ENCODE data around the gene APBA3.

APBA3 gene

DNA sequence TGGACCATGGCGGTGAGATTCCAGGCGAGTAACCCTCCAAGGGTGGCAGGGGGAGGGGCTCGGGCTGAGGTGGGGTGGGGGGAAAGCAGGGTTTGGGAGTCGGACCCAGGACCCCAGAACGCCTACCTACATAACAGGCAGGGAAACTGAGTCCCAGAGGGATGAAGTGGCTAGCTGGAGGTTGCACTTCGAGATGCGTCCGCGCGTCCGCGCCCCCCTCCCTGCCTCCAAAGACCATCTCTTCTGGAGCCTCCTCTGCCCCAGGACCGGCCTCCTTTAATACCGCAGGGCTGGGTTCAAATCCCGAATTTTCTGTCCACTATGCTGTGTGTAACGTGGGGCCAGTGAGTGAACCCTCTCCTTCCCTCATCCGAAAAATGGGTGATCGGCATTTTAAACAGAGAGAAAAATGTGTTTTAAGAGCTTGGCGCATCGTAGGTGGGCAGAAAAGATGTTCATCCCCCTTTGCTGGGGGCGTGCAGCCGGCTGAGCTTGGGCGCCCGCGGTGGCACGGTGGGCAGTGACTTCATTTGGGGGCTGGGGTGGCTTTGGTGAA lies 39.5 kb downstream of the APBA3 start:
- no peak for DNase-seq (ENCODE audit: low read depth in 2 of 3, low spot score in 2 of 3)

DNA sequence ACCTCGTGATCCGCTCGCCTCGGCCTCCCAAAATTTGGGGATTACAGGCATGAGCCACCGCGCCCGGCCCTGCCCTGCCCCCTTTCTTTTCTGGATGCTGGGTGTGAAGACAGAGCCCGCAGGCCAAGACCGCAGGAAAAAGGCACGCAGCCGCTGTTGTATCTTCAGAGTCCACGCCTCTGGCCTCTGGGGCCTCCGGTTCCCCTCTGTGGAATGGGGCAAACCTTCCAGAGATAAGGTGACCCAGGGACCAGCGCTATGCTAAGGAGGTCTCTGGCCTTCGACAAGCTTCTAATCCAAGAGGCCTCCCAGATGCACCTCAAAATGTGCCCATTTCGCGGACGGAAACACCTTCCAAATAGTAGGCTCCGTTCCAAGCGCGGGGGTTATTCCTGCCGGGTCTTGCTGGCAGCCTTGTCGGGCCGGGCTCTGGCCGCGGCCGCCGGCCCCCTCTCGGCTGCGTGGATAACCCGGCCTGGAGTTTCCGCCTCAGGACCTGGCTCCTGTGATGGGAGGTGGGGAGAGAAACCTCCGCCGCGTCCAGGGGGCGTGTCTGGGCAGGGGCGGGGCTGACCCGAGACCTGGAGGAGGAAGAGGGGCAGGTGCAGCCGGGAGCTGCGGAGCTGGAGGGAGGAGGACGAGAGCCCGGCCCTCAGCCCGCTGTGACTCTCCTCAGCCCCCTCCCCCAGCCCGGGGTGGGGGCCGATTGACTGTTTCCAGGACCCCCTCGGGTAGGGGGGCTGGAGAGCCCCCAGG lies 40.2 kb downstream of the APBA3 start:
- peak; percentile 68 to 75 (median 69) for DNase-seq (ENCODE audit: low read depth in 2 of 3, low spot score in 2 of 3)

DNA sequence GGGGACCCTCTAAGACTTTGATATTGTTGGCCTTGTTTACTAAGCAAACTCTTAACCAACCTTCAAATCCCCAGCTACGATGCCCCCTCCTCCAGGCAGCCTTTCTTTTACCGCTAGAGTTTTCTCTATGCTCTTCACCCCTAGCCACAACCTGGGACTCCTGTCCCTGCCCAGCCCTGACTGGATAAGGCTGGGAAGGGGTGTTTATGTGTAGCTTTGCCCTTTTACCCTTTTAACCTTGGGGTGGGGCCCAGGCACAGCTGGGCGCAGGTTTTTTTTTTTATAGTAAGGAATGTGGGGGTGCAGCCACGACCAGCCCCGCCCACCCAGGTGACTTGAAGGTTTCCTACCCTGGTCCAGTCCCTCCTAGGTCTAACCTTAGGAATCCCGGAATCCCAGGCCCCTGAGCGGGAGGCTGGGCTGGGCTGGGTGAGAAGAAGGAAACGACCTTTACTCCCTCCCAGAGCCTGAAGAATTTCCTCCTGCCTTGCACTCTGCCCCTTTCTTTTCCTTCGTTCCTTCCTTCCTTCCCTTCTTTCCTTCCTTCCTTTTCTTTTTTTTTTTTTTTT lies 41.1 kb downstream of the APBA3 start:
- no peak for DNase-seq (ENCODE audit: low read depth in 2 of 3, low spot score in 2 of 3)

DNA sequence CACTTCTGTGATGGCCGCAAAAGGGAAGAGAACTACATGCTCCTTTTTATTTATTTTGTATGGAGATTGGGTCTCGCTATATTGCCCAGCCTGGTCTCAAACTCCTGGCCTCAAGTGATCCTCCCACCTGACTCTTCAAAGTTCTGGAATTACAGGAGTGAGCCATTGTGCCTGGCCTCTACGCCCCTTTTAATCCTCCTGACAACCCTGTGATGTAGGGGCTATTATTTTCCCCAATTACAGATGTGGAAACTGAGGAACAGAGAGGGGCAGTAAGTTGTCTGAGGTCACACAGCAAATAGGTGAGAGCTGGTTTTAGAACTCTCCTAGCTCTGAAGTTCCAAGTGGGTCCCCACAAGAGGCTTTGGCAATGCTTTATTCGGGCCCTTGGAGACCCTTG lies 41.6 kb downstream of the APBA3 start:
- no peak for DNase-seq (ENCODE audit: low read depth in 2 of 3, low spot score in 2 of 3)

DNA sequence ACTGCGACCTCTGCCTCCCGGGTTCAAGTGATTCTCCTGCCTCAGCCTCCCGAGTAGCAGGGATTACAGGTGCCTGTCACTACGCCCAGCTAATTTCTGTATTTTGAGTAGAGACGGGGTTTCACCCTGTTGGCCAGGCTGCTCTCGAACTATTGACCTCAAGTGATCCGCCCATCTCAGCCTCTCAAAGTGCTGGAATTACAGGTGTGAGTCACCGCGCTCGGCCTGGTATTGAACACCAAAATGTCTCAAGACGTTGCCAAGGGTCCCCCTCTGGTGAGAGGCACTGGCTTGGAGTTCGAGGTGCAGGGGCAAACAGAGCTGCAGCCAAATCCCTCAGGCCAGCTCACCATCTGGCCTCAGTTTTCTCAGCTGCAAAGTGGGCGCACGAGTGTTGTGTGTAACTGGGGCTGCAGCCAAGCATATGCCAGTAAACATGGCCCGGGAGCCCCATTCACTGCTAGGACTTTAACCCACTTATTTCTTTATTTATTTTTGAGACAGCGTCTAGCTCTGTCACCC lies 45.3 kb downstream of the APBA3 start:
- DNase-seq (ENCODE audit: low read depth in 2 of 3, low spot score in 2 of 3) = no peak

DNA sequence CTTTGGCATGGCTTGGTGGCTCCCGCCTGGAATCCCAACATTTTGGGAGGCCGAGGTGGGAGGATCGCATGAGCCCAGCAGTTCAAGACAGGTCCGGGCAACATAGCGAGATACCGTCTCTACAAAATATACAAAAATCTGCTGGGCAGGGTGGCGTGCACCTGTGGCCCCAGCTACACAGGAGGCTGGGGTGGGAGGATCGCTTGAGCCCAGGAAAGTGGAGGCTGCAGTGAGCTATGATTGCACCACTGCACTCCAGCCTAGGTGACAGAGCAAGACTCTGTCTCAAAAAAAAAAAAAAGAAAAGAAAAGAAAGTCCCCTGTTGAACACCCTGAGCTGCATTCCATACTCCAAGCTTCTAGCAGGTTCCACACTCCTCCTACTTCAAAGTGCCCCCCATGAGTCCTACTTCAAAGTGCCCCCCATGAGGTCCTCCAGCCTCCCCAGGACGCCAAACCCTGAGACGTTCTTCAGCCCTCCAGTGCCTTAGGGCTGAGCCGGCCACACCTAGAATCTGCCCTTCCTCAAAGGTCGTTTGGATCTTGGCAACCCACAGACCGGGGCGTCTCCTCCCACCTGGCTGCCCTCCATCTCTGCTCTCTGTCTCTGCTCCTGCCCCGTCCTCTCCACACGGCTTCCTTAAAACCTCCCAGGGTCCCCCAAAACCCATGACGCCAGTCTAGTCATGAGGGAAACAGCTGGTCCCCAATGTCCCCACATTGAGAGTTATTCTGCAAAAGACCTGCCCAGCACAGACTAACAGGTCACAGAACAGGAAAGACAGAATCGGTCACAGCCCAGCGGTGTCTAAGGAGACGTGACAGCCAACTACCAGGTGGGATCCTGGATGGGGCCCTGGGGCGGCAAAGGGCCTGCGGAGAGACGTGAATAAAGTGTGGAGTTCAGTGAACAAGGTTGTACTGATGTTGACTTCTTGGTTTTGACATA lies 48.6 kb downstream of the APBA3 start:
- no peak for DNase-seq (ENCODE audit: low read depth in 2 of 3, low spot score in 2 of 3)

DNA sequence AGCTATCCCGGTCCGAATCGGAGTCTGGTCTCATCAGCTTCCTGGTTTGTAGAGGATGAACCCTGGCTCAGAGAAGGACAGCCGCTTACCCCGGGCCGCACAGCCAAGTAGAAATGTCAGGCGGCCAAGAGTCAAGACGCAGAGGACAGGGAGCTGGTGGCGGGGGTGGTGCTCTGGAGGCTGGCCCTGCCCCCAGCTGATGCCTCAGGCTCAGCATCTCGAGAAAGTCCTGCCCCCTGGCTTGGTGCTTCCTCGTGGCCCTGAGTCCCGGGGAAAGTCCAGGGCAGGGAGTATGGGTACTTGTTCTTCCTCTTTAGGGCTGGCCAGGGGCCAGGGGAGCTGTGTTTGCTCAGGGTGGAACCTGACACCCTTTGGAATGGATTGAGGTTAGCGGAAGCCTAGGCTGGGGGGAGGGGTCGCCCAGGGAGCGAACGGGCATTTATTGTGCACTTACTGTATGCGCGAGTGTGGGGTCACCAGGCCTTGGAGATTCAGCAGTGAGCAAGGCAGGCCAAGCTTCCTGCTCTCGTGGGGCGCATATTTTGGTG lies 51.2 kb downstream of the APBA3 start:
- DNase-seq (ENCODE audit: low read depth in 2 of 3, low spot score in 2 of 3) = no peak

DNA sequence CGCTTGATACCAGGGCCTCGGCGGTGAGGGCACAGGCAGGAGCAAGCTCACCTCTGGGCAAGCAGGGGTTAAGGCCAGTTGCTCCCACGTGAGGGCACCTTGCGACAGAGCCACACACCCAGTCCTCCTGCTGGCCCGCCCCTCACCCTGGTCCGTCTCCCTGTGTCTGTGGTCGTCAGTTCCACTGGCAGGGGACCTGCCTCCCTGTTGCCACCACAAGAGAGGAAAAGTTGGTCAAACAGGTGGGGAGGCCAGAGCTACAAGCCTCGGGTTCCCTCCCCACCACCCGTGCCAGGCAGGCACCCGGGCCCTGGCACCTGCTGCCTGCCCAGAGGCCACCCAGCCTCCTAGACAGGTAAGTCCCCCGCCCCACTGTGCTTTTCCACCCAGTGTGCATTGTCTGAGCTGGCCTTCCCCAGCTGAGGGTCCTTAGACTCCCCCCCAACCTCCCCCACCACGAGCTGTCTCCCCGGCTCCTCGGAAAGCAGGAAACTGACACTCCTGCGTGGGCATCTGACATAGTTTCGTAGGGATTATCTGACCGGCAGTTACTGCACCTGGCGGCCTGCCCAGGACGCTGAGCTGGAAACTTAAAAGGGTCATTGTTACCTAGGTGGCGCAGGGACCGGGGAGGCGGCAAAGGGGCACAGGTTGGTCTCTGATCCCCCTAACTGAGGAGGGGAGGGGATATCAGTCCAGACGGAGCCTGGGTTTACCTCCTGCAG lies 53.1 kb downstream of the APBA3 start, which contains the start of gene TJP3:
TSS of gene TJP3 (plus strand) at position 178 of the 725 bp plus-strand sequence. CDS start 20,049 bp downstream, outside the sequence.
- no peak for DNase-seq (ENCODE audit: low read depth in 2 of 3, low spot score in 2 of 3)

DNA sequence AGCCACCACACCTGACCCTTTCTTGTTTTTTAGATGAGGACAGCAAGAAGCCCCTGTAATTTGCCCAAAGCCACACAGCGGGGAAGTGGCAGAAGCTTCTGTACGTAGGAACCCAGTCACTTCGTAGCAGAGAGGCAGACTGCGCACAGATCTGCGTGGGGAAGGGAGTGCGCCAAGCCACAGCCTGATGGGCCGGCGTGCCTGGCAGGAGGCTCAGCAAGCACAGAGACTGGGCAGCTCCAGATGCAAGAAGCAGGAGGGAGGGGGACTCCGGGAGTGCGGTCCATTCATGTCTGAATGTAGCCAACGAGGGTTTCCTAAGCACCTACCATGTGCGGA lies 53.7 kb downstream of the APBA3 start:
- no peak for DNase-seq (ENCODE audit: low read depth in 2 of 3, low spot score in 2 of 3)

DNA sequence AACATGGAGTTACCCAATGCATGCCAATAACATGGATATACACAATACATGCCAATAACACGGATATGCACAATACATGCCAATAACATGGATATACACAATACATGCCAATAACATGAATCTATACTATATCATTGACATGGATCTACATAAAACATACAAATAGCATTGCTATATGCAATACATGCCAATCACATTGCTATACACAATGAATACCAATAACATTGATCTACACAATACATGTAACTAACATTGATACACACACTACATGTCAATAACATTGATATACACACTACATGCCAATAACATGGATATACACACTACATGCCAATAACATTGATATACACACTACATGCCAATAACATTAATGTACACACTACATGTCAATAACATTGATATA lies 60.3 kb downstream of the APBA3 start:
- no peak for DNase-seq (ENCODE audit: low read depth in 2 of 3, low spot score in 2 of 3)

All from activated CD8-positive, alpha-beta memory T cell treated with anti-CD3 and anti-CD28 coated beads for 48 hours (primary cell).